GM12878 (cell line): ENCODE measurements around the gene THADA. TPM values are rescaled to one million over a fixed set of nuclear protein-coding genes. Genes with fewer than 3 reads are reported as not detected.

Experiments
- FOS ChIP-seq: IDR thresholded peaks from 3 replicates; pipeline ENCODE4 v1.6.1; 2011; ENCODE audit warnings: borderline replicate concordance; ENCODE audit not compliant: insufficient read length; ENCODE audit errors: extremely low read depth
- GATAD2B ChIP-seq: fragments of 450-650 bp; conservative IDR thresholded peaks from 2 replicates; pipeline ENCODE4 v1.6.1; 2017; ENCODE audit warnings: low read depth, mild to moderate bottlenecking, moderate library complexity
- HDGF ChIP-seq: fragments of 450-650 bp; IDR thresholded peaks from 2 replicates; pipeline ENCODE4 v1.6.1; 2016; ENCODE audit warnings: antibody characterized with exemption
- IRF5 ChIP-seq: fragments of 450-650 bp; IDR thresholded peaks from 2 replicates; pipeline ENCODE4 v1.6.1; 2017; ENCODE audit warnings: borderline replicate concordance
- KAT2A ChIP-seq: conservative IDR thresholded peaks from 2 replicates; pipeline ENCODE4 v1.6.1; 2011; ENCODE audit warnings: low read depth, low read length; ENCODE audit not compliant: control insufficient read depth
- RAD21 ChIP-seq: IDR thresholded peaks from 2 replicates; pipeline ENCODE4 v1.6.1; 2011; ENCODE audit warnings: mild to moderate bottlenecking, low read depth, low read length, moderate library complexity; ENCODE audit not compliant: insufficient read depth
- RB1 ChIP-seq: fragments of 450-650 bp; formaldehyde crosslinking; IDR thresholded peaks from 2 replicates; pipeline ENCODE4 v1.6.1; 2017; ENCODE audit warnings: mild to moderate bottlenecking, borderline replicate concordance
- SMAD5 ChIP-seq: IDR thresholded peaks from 2 replicates; pipeline ENCODE4 v1.6.1; 2016; ENCODE audit warnings: antibody characterized with exemption, low read depth
- TAF1 ChIP-seq: IDR thresholded peaks from 2 replicates; pipeline ENCODE4 v1.6.1; 2011; ENCODE audit warnings: mild to moderate bottlenecking, low read depth, low read length, borderline replicate concordance
- ZNF687 ChIP-seq: fragments of 450-650 bp; IDR thresholded peaks from 2 replicates; pipeline ENCODE4 v1.6.1; 2017; ENCODE audit warnings: mild to moderate bottlenecking, moderate library complexity
- polyA plus RNA-seq, 11 experiments: library from polyadenylated mRNA; depleted of rRNA in 4 of 11; unstranded in 6 of 11; stranded (reverse) in 5 of 11; fragments of >200 nt; fragmentation: Nextera tagmentation in 4 of 11; fragmentation: Illumina TruSeq in 1 of 11; extraction: Ambion mirVana in 4 of 11; extraction: Trizol in 1 of 11; gene quantifications; 1 replicate in 1 of 11; 2 replicates in 10 of 11; pipeline versions ENCODE4 v1.2.1 to v1.2.3, GENCODE V29; 2011 to 2016; ENCODE audit warnings: inconsistent platforms in 2 of 11, missing spikeins in 2 of 11, low read depth in 1 of 11
- total RNA-seq, 4 experiments: library from RNA; depleted of rRNA in 3 of 4; stranded (reverse); fragments of >200 nt in 3 of 4; fragmentation: Illumina TruSeq in 1 of 4; extraction: Trizol in 1 of 4; gene quantifications; 2 replicates each; pipeline versions ENCODE4 v1.2.1 to v1.2.3, GENCODE V29; 2013 to 2021
- TF ChIP-seq, protein P1 (sequence below): fragments of 450-650 bp; formaldehyde crosslinking; IDR thresholded peaks from 2 replicates; pipeline ENCODE4 v1.4.0; 2020; ENCODE audit warnings: mild to moderate bottlenecking, moderate library complexity

The THADA gene
- total and polyA plus RNA-seq, 10 of the 15 experiments (the other 5 are each of a cell fraction or from before 2014, with no cell fraction given): 14.6 to 33.2 (median 23.2) TPM

DNA sequence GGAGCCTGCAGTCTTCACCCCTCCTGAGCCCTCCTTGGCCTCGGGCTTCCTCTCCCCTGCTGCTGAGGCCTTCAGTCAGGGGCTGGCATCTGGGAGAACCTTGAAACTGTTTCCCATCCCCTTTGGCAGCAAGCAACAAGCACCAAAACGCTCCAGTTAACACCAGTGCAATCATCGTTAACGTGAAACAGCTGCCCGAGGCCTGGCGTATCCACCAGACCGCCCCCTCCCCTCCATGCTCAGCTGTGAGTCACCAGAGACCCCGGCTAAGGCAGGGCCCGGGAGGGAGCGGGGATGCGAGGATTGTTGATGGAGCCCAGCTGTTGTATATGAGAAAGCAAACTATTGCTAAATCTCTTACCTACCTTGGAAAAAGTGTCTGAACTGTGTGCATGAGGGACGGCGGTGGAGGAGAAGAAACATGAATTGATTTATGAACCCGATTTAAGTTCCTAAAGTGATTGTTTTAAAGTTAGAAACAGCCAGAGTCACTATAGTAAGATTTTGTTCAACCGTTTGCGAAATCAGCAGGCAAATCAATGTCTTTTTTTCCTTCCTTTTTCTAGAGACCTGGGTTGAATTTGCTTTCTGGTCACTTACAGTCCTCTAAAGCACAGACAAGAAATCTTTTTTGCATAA is 374.6 kb downstream of the THADA start (continued):
- TF ChIP-seq RB1: no peak
- TF ChIP-seq SMAD5: no peak
- TF ChIP-seq IRF5: no peak
- 0 out of 2 replicates have a peak, but pooled peaks have one; percentile 15 for TF ChIP-seq GATAD2B
- TF ChIP-seq FOS: no peak
- TF ChIP-seq HDGF: 0 out of 2 replicates have a peak, but pooled peaks have one; percentile 28
- TF ChIP-seq, protein P1, sequence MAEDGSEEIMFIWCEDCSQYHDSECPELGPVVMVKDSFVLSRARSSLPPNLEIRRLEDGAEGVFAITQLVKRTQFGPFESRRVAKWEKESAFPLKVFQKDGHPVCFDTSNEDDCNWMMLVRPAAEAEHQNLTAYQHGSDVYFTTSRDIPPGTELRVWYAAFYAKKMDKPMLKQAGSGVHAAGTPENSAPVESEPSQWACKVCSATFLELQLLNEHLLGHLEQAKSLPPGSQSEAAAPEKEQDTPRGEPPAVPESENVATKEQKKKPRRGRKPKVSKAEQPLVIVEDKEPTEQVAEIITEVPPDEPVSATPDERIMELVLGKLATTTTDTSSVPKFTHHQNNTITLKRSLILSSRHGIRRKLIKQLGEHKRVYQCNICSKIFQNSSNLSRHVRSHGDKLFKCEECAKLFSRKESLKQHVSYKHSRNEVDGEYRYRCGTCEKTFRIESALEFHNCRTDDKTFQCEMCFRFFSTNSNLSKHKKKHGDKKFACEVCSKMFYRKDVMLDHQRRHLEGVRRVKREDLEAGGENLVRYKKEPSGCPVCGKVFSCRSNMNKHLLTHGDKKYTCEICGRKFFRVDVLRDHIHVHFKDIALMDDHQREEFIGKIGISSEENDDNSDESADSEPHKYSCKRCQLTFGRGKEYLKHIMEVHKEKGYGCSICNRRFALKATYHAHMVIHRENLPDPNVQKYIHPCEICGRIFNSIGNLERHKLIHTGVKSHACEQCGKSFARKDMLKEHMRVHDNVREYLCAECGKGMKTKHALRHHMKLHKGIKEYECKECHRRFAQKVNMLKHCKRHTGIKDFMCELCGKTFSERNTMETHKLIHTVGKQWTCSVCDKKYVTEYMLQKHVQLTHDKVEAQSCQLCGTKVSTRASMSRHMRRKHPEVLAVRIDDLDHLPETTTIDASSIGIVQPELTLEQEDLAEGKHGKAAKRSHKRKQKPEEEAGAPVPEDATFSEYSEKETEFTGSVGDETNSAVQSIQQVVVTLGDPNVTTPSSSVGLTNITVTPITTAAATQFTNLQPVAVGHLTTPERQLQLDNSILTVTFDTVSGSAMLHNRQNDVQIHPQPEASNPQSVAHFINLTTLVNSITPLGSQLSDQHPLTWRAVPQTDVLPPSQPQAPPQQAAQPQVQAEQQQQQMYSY (CRISPR knock-in tag): no peak
- no peak for TF ChIP-seq RAD21
- no peak for TF ChIP-seq KAT2A
- peak; percentile 41; the same call in 1 of the 2 replicates for TF ChIP-seq ZNF687
- 0 out of 2 replicates have a peak, but pooled peaks have one; percentile 2 for TF ChIP-seq TAF1
